ENCODE data around the gene CCDC106.
A peak's percentile ranks its signal among the peaks of the same experiment; 100 is the strongest.

DNA sequence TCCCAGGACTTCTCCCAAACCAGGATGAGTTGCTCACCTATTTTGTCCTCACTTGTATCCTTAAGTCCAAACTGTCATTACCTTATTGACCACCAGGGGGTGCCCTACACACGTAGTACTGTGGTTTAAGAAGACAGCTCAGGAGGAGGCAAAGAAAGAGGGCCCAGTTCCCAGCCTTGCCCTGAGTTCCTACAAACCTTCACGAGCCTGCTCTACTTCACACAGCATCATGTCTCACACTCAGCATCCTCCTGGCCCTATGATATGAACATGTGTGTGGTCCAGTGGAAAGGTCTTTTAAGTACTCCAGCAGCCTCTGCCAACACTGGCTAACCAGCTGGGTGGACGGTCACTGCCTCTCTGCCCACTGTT lies 15.6 kb upstream of the CCDC106 start:
- TF ChIP-seq EZH2phosphoT487 (IDR thresholded peaks at IDR 0.05; ENCODE audit: borderline replicate concordance) = no peak
- TF ChIP-seq, protein P1, sequence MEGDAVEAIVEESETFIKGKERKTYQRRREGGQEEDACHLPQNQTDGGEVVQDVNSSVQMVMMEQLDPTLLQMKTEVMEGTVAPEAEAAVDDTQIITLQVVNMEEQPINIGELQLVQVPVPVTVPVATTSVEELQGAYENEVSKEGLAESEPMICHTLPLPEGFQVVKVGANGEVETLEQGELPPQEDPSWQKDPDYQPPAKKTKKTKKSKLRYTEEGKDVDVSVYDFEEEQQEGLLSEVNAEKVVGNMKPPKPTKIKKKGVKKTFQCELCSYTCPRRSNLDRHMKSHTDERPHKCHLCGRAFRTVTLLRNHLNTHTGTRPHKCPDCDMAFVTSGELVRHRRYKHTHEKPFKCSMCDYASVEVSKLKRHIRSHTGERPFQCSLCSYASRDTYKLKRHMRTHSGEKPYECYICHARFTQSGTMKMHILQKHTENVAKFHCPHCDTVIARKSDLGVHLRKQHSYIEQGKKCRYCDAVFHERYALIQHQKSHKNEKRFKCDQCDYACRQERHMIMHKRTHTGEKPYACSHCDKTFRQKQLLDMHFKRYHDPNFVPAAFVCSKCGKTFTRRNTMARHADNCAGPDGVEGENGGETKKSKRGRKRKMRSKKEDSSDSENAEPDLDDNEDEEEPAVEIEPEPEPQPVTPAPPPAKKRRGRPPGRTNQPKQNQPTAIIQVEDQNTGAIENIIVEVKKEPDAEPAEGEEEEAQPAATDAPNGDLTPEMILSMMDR (conservative IDR thresholded peaks at IDR 0.05; ENCODE audit: low read length) = peak; percentile 75

Data from Loucy (cell line).